Natural killer cell (primary cell): ENCODE data around the gene SMTNL2. TPM values are rescaled to one million over a fixed set of nuclear protein-coding genes. Genes with fewer than 3 reads are reported as not detected.

Experiments
- ATAC-seq, 3 donors: fragments of 150-1000 bp in 2 of 3; fragments of 200-7000 bp in 1 of 3; cut with Tn5 transposase; 1 replicate in 1 of 3; 2 replicates in 2 of 3; pipeline ENCODE4 v1.10.0; 2021; ENCODE audit warnings: mild to moderate bottlenecking in 2 of 3, moderate library complexity in 2 of 3
- DNase-seq, 2 donors: peaks; one replicate each; pipeline versions ENCODE4 v3.0.0 to v3.0.0-alpha.2; 2013 to 2021; ENCODE audit warnings: mixed read lengths in 1 of 2
- H3K27ac ChIP-seq: one replicate; pipeline ENCODE4 v1.5.1; 2013; ENCODE audit warnings: mild to moderate bottlenecking, low read length
- H3K27me3 ChIP-seq: one replicate; pipeline ENCODE4 v1.6.1; 2013; ENCODE audit warnings: low read length; ENCODE audit not compliant: control insufficient read depth, insufficient read depth
- H3K36me3 ChIP-seq: one replicate; pipeline ENCODE4 v1.6.1; 2013; ENCODE audit warnings: low read length; ENCODE audit not compliant: control insufficient read depth, insufficient read depth
- H3K4me1 ChIP-seq: one replicate; pipeline ENCODE4 v1.6.1; 2013; ENCODE audit warnings: low read length; ENCODE audit not compliant: control insufficient read depth, insufficient read depth
- H3K4me3 ChIP-seq: one replicate; pipeline ENCODE4 v1.5.1; 2013; ENCODE audit warnings: low read length
- H3K9me3 ChIP-seq: one replicate; pipeline ENCODE4 v1.6.1; 2013; ENCODE audit warnings: low read length; ENCODE audit not compliant: control insufficient read depth, insufficient read depth
- H3K27ac Mint-ChIP-seq, 2 donors: one replicate each; pipeline ENCODE4 v1.8.0; 2022; ENCODE audit warnings: mild to moderate bottlenecking in 2 of 2, mixed read lengths in 2 of 2, moderate library complexity in 1 of 2
- H3K27me3 Mint-ChIP-seq, 2 donors: one replicate each; pipeline ENCODE4 v1.8.0; 2022; ENCODE audit warnings: low read depth in 2 of 2, mixed read lengths in 2 of 2
- H3K36me3 Mint-ChIP-seq: one replicate; pipeline ENCODE4 v1.8.0; 2022; ENCODE audit warnings: mixed read lengths
- H3K4me1 Mint-ChIP-seq, 2 donors: one replicate each; pipeline ENCODE4 v1.8.0; 2022; ENCODE audit warnings: mixed read lengths in 2 of 2
- H3K4me3 Mint-ChIP-seq: one replicate; pipeline ENCODE4 v1.8.0; 2022; ENCODE audit warnings: mild to moderate bottlenecking, moderate library complexity, mixed read lengths
- H3K9me3 Mint-ChIP-seq, 2 donors: one replicate each; pipeline ENCODE4 v1.8.0; 2022; ENCODE audit warnings: mixed read lengths in 2 of 2
- WGBS: methylation state at CpG from one replicate; pipeline ENCODE4 v1.1.7; 2013; ENCODE audit warnings: missing lambda C conversion rate; ENCODE audit not compliant: insufficient coverage; 5-methylcytosine and 5-hydroxymethylcytosine counted together
- intact Hi-C: fragments of 100-400 bp; cut with micrococcal nuclease; formaldehyde crosslinking; loops from one replicate; pipeline ENCODE4 v1.14.2; 2022
- total RNA-seq, 4 donors: library from RNA; stranded (reverse); fragments of 120-200 nt in 1 of 4; gene quantifications; one replicate each; pipeline versions ENCODE4 v1.2.3 to v1.2.4, GENCODE V29; 2013 to 2022
- TF ChIP-seq, protein P1 (sequence below): fragments of 200-600 bp; IDR thresholded peaks from one replicate; pipeline ENCODE4 v1.8.0; 2022; ENCODE audit warnings: antibody characterized with exemption

The SMTNL2 gene
- total RNA-seq, 3 donors from 2014 or later (not counting 1 experiment from before 2014, with no cell fraction given), result not detected

DNA sequence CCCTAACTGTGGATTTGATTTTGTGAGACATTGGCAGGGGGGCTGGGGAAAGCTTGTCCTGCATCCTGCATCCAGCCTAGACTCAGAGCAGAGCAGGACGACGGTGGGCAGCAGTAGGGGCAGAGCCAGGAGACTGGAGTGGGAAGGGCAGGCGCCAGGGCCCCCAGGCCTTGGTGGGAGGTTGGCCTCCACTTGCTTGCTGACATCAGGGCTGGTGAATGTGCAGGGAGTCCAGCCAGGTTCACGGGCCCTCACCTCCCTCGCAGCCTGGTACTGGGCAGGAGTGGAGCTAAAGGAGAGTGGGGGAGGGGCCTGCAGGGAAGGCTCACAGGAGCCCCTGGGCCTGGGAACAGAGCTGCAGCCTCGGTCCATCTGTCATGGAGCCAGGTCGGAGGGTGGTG, 2.2 kb upstream of the SMTNL2 start:
- peaks cover 26 to 35% of the 10 kb centered on the region in 2 donors for H3K27me3 Mint-ChIP-seq
- H3K4me3 Mint-ChIP-seq, result no peak overlapping the region
- Histone ChIP-seq H3K27me3 (peaks cover 7% of the 10 kb centered on the region), H3K4me3 (no peak overlapping the region), H3K9me3 (no peaks in the 10 kb centered on the region), H3K27ac (no peak overlapping the region), H3K4me1 (peaks cover 5% of the 10 kb centered on the region), H3K36me3 (no peaks in the 10 kb centered on the region)
- H3K36me3 Mint-ChIP-seq, result no peaks in the 10 kb centered on the region
- ATAC-seq, result no peak
- TF ChIP-seq, protein P1, sequence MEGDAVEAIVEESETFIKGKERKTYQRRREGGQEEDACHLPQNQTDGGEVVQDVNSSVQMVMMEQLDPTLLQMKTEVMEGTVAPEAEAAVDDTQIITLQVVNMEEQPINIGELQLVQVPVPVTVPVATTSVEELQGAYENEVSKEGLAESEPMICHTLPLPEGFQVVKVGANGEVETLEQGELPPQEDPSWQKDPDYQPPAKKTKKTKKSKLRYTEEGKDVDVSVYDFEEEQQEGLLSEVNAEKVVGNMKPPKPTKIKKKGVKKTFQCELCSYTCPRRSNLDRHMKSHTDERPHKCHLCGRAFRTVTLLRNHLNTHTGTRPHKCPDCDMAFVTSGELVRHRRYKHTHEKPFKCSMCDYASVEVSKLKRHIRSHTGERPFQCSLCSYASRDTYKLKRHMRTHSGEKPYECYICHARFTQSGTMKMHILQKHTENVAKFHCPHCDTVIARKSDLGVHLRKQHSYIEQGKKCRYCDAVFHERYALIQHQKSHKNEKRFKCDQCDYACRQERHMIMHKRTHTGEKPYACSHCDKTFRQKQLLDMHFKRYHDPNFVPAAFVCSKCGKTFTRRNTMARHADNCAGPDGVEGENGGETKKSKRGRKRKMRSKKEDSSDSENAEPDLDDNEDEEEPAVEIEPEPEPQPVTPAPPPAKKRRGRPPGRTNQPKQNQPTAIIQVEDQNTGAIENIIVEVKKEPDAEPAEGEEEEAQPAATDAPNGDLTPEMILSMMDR, result no peak
- no peaks in the 10 kb centered on the region for H3K9me3 Mint-ChIP-seq
- H3K4me1 Mint-ChIP-seq, result peaks cover 0 to 4% of the 10 kb centered on the region in 2 donors
- no peak for DNase-seq
- WGBS, result 79% methylated on average over 7 of the region's 7 CpGs
- no peak overlapping the region for H3K27ac Mint-ChIP-seq
- intact Hi-C loops, result no loop called here

DNA sequence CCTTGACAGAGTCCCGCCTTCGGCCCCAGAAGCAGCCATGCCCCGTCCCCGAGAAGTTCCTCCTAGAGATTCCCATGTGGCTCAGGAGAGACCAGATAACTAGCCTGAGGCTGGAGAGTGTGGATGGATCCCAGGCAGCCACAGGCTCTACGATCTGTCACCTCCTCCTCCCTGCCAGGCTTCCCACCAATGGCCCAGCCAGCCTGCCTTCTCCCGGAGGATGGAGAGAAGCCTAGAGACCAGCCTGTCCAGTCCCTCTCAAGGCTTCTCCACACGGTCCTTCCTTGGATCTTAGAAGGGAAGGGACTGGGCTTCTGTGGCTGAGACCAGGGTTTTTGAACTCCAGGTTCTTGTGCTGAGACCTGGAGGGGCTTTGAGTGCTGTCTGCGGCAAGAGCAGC, 1.6 kb upstream of the SMTNL2 start:
- WGBS, result 82% methylated on average over 8 of the region's 8 CpGs
- Mint-ChIP-seq H3K27me3 (peaks cover 26 to 35% of the 10 kb centered on the region in 2 donors), H3K4me3 (no peak overlapping the region), H3K9me3 (no peaks in the 10 kb centered on the region), H3K27ac (no peak overlapping the region), H3K36me3 (no peaks in the 10 kb centered on the region), H3K4me1 (peaks cover 0 to 4% of the 10 kb centered on the region in 2 donors)
- peaks cover 7% of the 10 kb centered on the region for H3K27me3 ChIP-seq
- TF ChIP-seq, protein P1, result no peak
- no peak for DNase-seq
- peaks cover 5% of the 10 kb centered on the region for H3K4me1 ChIP-seq
- ATAC-seq, result no peak
- no peaks in the 10 kb centered on the region for H3K9me3 ChIP-seq
- intact Hi-C loops, result no loop called here
- no peaks in the 10 kb centered on the region for H3K36me3 ChIP-seq
- H3K27ac ChIP-seq, result no peak overlapping the region
- no peak overlapping the region for H3K4me3 ChIP-seq

DNA sequence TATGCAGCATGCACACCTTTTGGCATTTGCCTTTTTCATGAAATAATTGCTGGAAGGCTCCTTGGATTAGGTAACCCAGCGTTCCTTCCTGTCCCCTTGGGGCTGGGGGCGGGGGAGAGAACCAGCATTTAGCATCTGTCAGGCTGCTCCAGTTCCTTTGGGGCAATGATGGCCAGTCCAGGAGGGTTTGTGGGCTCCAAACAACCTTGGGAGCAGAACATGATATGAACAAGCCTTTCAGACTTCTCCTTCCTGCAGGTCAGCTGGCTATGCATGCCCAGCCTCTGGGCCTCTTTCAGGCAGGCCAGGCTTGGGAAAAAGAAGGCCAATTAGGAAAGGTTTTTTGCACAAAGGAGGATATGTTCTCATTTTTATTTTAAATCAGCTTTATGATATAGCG, 1.1 kb upstream of the SMTNL2 start:
- Histone ChIP-seq H3K36me3 (no peaks in the 10 kb centered on the region), H3K27ac (no peak overlapping the region), H3K4me1 (peaks cover 5% of the 10 kb centered on the region), H3K4me3 (no peak overlapping the region), H3K9me3 (no peaks in the 10 kb centered on the region), H3K27me3 (peaks cover 7% of the 10 kb centered on the region)
- intact Hi-C loops, result no loop called here
- ATAC-seq (no peak), DNase-seq (no peak)
- 75% methylated on average over 2 of the region's 3 CpGs for WGBS
- Mint-ChIP-seq H3K4me1 (peaks cover 0 to 4% of the 10 kb centered on the region in 2 donors), H3K4me3 (no peak overlapping the region), H3K27me3 (peaks cover 26 to 35% of the 10 kb centered on the region in 2 donors), H3K27ac (no peak overlapping the region), H3K36me3 (no peaks in the 10 kb centered on the region), H3K9me3 (no peaks in the 10 kb centered on the region)
- TF ChIP-seq, protein P1, result no peak

DNA sequence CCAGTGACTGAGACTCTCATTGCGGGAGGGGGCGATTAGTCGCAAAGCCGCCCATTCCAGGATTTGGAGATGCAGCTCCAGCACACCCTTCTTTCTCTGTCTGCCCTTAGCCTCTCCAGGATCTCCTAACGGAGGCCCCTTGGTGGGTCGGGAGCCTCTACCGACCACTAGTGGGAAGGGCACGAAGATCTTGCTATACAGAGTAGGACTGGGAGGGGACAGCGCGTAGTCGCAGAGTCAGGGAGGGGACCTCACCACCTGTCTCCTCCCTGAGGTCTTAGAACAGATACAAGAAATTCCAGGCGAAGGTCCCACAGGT, 588 bp upstream of the SMTNL2 start:
- WGBS, result 21% methylated on average over 12 of the region's 12 CpGs
- ATAC-seq (peak in 1 of 3 donors; percentile 53), DNase-seq (peak in 1 of 2 donors; percentile 40)
- peaks cover 0 to 4% of the 10 kb centered on the region in 2 donors for H3K4me1 Mint-ChIP-seq
- peaks cover 8% of the 10 kb centered on the region for H3K27me3 ChIP-seq
- H3K27me3 Mint-ChIP-seq, result peaks cover 26 to 35% of the 10 kb centered on the region in 2 donors
- intact Hi-C loops, result no loop called here
- H3K9me3 ChIP-seq, result no peaks in the 10 kb centered on the region
- peak overlapping the region; percentile 65 for H3K4me3 Mint-ChIP-seq
- H3K4me3 ChIP-seq, result no peak overlapping the region
- no peak overlapping the region for H3K27ac Mint-ChIP-seq
- H3K36me3 ChIP-seq, result no peaks in the 10 kb centered on the region
- TF ChIP-seq, protein P1, result no peak
- no peaks in the 10 kb centered on the region for H3K9me3 Mint-ChIP-seq
- no peak overlapping the region for H3K27ac ChIP-seq
- no peaks in the 10 kb centered on the region for H3K36me3 Mint-ChIP-seq
- peaks cover 5% of the 10 kb centered on the region for H3K4me1 ChIP-seq
